ENCODE results near the gene ZSWIM6. TPM values are rescaled to one million over a fixed set of nuclear protein-coding genes. Genes with fewer than 3 reads are reported as not detected.
A peak's percentile ranks its signal among the peaks of the same experiment; 100 is the strongest.

The ZSWIM6 gene
- total and polyA plus RNA-seq, 12 donors = 2.1 to 10.3 (median 6.7) TPM

- Histone ChIP-seq H3K4me1 (peaks cover 0 to 58% (median 30%) of the 10 kb centered on the region in 9 donors), H3K36me3 (no peaks in the 10 kb centered on the region), H3K27me3 (no peaks in the 10 kb centered on the region), H3K27ac (no peak overlapping the region), H3K9me3 (peaks cover 0 to 13% (median 0%) of the 10 kb centered on the region in 11 donors), H3K4me3 (no peak overlapping the region)
- ATAC-seq (peak in 4 of 8 donors; percentile 36 to 82 (median 70)), DNase-seq (no peak)
- 86 to 100% methylated on average over 1 of the region's 1 CpG for WGBS, 2 donors
- TF ChIP-seq CTCF (IDR thresholded peaks at IDR 0.05) = no peak
- intact Hi-C loops (cut with DNase I) = no loop called here
These were observed 21.2 kb downstream of the ZSWIM6 start for GRCh38 chr5:61353293-61353692.

GRCh38 chr5:61354199-61354598 lies 22.1 kb downstream of the ZSWIM6 start:
- H3K9me3 ChIP-seq = peaks cover 0 to 13% (median 0%) of the 10 kb centered on the region in 11 donors
- no peak overlapping the region for H3K4me3 ChIP-seq
- DNase-seq (no peak), ATAC-seq (no peak)
- peaks cover 0 to 49% (median 28%) of the 10 kb centered on the region in 9 donors for H3K4me1 ChIP-seq
- no peak for TF ChIP-seq CTCF (IDR thresholded peaks at IDR 0.05)
- no peaks in the 10 kb centered on the region for H3K27me3 ChIP-seq
- no peaks in the 10 kb centered on the region for H3K36me3 ChIP-seq
- whole genome bisulfite sequencing, 2 donors = 95% methylated on average over 2 of the region's 2 CpGs
- no peak overlapping the region for H3K27ac ChIP-seq
- intact Hi-C loops (cut with DNase I) = no loop called here

GRCh38 chr5:61357745-61358144 lies 25.7 kb downstream of the ZSWIM6 start:
- no peak overlapping the region for H3K27ac ChIP-seq
- peak in 5 of 9 donors; percentile 9 to 36 (median 15) for TF ChIP-seq CTCF (IDR thresholded peaks at IDR 0.05)
- peaks cover 0 to 13% (median 0%) of the 10 kb centered on the region in 11 donors for H3K9me3 ChIP-seq
- DNase-seq = no peak
- H3K4me3 ChIP-seq = no peak overlapping the region
- ATAC-seq = no peak
- intact Hi-C loops (cut with DNase I) = no loop called here
- H3K4me1 ChIP-seq = peaks cover 0 to 32% (median 14%) of the 10 kb centered on the region in 9 donors
- no peaks in the 10 kb centered on the region for H3K27me3 ChIP-seq
- peaks cover 0 to 6% (median 0%) of the 10 kb centered on the region in 9 donors for H3K36me3 ChIP-seq
- 40 to 41% methylated on average over 2 of the region's 2 CpGs for WGBS, 2 donors

GRCh38 chr5:61362796-61363368 lies 30.8 kb downstream of the ZSWIM6 start:
- H3K9me3 ChIP-seq = peaks cover 0 to 3% (median 0%) of the 10 kb centered on the region in 11 donors
- H3K27me3 ChIP-seq = no peaks in the 10 kb centered on the region
- DNase-seq (no peak), ATAC-seq (peak in 1 of 8 donors; percentile 19)
- intact Hi-C loops (cut with DNase I) = no loop called here
- WGBS, 2 donors = 71 to 79% methylated on average over 2 of the region's 2 CpGs
- H3K36me3 ChIP-seq = peaks cover 0 to 6% (median 0%) of the 10 kb centered on the region in 9 donors
- TF ChIP-seq CTCF (IDR thresholded peaks at IDR 0.05) = peak in 2 of 9 donors; percentile 19 to 25
- peaks cover 0 to 30% (median 8%) of the 10 kb centered on the region in 9 donors for H3K4me1 ChIP-seq
- H3K27ac ChIP-seq = no peak overlapping the region
- H3K4me3 ChIP-seq = no peak overlapping the region

Measured in heart right ventricle (tissue), 16 donors.